K562 treated with DMSO at 1 percent for 24 hours (cell line): Measurements from ENCODE around the gene CCDC43. TPM values are rescaled to one million over a fixed set of nuclear protein-coding genes. Genes with fewer than 3 reads are reported as not detected.

Source experiments
- total RNA-seq: library from RNA; unstranded; fragments of 300-600 nt; gene quantifications from 2 replicates; pipeline ENCODE4 v1.2.3, GENCODE V29; 2022; ENCODE audit warnings: low read depth; ENCODE audit not compliant: insufficient read depth

Gene CCDC43
- total RNA-seq = 11.3 and 14.7 TPM in 2 replicates

GRCh38 chr17:44689477-44690217 is at the start of gene CCDC43:
Gene CCDC43 (minus strand): TSS chr17:44689776. CDS start chr17:44689753, 23 bp downstream.

GRCh38 chr17:44708401-44709263 is 19.1 kb upstream of the CCDC43 start, which contains the start of gene DBF4B:
Gene DBF4B (plus strand): TSS chr17:44708665. CDS start chr17:44708821, 156 bp downstream.

GRCh38 chr17:44655983-44656710 is 33.4 kb downstream of the CCDC43 start, which contains the start of gene MEIOC:
Gene MEIOC (plus strand): TSS chr17:44656468. CDS start chr17:44656614, 146 bp downstream.

Other genes starting within 250 kb of the CCDC43 start
- gene GPATCH8, start 186.4 kb downstream of the CCDC43 start, total RNA-seq = 16.9 and 18.5 TPM in 2 replicates
- gene FZD2, start 132.3 kb downstream of the CCDC43 start, total RNA-seq = 16.1 and 18.5 TPM in 2 replicates
- not detected in 2 replicates for gene MEIOC, start 33.3 kb downstream of the CCDC43 start, total RNA-seq
- 21.9 and 26.6 TPM in 2 replicates for gene DBF4B, start 18.9 kb upstream of the CCDC43 start, total RNA-seq
- gene ADAM11, start 69.2 kb upstream of the CCDC43 start, total RNA-seq = 0.59 and 0.88 TPM in 2 replicates
- 0.10 TPM in 1 of 2 replicates, not detected in the other for gene GJC1, start 140.5 kb upstream of the CCDC43 start, total RNA-seq
- not detected in 2 replicates for gene HIGD1B, start 158.1 kb upstream of the CCDC43 start, total RNA-seq
- gene EFTUD2, start 209.7 kb upstream of the CCDC43 start, total RNA-seq = 84.1 and 86.8 TPM in 2 replicates
- 1.4 and 2.6 TPM in 2 replicates for gene GFAP, start 225.7 kb upstream of the CCDC43 start, total RNA-seq